Hematopoietic multipotent progenitor cell treated with erythropoietin and hydrocortisone succinate and interleukin-3 and kit ligand, for 4 days (in vitro differentiated cells): Measurements from ENCODE around the gene GPR107.
"Not testable (repeated sequence)": the region's sequence is repeated elsewhere in the genome, so short reads cannot be mapped to it uniquely, and the experiment has no call there.

ENCODE experiments used
- DNase-seq: peaks from one replicate; pipeline ENCODE4 v3.0.0-alpha.2; 2015

The GPR107 gene

DNA sequence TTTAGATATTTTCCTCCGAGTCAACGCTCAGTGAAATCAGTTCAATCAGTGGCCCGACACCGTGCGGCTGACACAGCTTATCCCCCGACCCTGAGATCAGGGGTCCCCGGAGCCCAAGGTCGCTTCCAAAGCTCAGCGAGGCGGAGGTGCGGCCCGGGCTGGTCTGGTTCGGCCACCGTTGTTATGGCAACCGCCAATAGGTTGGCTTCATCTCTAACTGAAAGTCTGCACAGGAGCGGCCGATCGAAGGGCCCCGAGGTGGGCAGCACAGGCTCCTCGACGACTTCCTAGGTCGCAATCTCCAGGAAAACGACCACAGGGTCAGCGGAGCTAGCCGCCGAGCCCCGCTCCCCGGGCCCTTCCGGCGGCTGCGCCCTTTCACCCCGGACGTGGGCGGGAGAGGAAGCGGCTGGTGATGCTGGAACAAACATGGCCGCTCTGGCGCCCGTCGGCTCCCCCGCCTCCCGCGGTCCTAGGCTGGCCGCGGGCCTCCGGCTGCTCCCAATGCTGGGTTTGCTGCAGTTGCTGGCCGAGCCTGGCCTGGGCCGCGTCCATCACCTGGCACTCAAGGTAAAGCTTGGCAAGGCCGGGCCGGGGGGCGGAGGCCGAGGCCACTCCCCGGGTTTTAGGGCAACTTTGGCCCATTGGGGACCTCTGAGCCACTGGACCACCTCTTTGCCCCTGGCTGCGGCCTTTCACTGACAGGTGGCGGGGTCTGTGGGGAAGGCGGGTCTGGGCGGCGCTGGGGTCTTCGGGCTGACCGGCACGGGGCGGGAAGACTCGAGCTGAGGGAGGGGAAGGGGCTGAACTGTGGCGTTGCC, at the start of gene GPR107:
TSS of gene GPR107 (plus strand) at position 403 of the 821 bp plus-strand sequence. CDS start at position 430, 27 bp downstream.
- peak; percentile 88 for DNase-seq

DNA sequence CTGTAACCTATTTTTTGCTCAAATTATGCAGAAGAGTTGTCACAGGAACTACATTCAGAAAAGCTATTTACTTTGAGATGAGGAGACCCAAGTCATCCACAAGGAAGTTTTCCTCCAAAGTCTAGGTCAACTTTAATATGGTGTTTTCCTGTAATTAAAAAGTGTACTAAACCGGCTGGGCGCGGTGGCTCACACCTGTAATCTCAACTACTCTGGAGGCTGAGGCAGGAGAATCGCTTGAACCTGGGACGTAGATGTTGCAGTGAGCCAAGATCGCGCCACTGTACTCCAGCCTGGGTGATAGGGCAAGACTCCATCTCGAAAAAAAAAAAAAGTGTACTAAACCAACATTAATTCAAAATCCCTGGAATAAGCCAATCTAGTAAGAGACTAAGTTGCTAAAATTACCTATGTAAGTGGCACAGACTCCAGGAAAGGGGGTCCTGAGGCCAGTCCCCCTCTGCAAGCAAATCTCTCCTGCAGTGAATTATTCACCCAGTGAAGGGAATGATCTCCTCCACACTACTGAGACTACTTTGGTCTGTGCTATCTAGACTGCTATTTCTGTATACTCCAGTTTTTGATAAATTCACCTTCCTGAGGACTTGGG, 49.7 kb upstream of the GPR107 start:
- DNase-seq: no peak

DNA sequence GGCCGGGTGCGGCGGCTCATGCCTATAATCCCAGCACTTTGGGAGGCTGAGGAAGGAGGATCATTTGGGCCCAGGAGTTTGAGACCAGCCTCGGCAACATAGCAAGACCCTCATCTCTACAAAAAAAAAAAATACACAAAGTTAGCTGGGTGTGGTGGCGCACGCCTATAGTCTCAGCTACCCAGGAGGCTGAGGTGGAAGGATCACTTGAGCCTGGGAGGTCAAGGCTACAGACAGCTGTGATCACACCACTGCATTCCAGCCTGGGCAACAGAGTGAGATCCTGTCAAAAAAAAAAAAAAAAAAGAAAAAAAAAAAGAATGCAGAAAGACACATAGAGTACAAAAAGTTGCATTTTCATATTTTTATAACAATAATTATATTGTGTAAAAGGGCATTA, 46.8 kb upstream of the GPR107 start:
- DNase-seq: not testable (repeated sequence)

DNA sequence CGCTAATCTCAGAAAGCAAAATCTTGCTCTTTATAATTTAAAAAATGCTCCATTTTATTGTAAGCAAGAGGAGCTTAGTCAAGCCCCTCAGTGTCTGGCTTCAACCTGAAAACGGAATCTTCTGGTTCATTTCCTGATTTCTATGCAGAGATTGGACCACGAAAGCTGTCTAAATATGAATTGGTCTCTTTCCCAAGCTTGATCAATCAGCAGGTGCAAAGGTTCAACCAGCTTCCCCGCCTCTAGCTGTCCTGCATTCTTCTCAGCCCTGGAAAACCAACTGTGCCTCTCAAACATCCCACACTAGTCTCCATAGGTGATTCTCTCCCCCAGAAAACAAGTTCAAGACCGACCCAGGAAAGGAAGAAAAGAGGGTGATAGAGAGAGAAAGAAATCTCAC, 45.2 kb upstream of the GPR107 start:
- DNase-seq: no peak

DNA sequence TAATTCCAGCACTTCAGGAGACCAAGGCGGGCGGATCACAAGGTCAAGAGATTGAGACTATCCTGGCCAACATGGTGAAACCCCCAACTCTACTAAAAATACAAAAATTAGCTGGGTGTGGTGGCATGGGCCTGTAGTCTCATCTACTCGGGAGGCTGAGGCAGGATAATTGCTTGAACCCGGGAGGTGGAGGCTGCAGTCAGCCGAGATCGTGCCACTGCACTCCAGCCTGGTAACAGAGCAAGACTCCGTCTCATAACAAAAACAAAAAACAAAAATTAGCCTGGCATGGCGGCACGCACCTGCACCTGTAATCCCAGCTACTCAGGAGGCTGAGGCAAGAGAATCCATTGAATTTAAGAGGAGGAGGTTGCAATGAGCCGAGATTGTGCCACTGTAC, 44.2 kb upstream of the GPR107 start:
- DNase-seq: not testable (repeated sequence)

DNA sequence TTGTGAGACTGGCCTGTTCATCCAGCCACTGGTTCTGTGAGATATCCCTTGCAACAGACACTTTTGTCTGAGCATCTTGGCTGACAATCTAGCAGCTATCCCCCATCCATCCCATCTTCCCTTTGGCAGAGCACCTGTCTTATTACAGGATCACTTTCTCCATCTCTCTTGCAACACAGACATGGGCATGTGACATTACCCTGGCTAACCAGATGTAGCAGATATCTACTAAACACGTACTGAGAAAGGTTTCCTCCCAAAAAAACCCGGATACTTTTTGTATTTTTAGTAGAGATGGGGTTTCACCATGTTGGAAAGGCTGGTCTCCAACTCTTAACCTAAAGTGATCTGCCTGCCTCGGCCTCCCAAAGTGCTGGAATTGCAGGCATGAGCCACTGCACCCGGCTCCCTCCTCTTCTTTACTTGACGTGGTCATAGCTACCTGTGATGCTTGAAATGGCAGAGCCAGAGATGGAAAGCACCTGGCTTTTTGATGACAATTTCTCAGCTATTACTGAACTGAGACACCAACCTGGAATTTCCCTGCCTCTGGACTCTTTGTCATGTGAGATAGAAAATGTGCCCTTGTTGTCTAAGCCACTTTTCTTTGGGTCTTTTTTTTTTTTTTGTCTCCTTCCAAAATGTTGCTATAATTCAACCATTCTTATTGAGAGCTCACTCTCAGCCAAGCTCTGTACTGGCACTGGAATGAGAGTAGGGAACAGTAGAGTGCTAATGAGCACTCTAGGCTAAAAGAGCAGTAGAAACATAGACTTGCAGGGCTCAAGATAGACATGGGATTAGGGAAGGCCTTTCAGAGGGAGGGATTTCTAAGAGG, 43.3 kb upstream of the GPR107 start:
- no peak for DNase-seq

DNA sequence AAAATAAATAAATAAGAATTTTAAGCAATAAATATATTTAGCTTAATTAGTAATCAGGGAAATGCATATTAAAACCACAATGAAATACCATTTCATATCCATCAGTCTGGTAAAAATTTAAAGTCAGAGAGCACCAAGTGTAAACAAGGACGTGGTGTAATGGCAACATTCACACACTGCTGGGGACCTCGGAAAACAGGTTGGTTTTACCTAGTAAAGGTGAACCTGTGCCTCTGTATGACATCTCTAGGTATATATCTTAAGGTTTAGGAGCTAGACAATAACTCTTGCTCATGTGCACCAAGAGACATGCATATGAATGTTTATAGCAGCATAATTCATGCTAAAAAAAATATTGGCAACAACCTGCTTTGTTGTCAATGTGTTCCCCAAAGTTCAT, 40.4 kb upstream of the GPR107 start:
- no peak for DNase-seq

DNA sequence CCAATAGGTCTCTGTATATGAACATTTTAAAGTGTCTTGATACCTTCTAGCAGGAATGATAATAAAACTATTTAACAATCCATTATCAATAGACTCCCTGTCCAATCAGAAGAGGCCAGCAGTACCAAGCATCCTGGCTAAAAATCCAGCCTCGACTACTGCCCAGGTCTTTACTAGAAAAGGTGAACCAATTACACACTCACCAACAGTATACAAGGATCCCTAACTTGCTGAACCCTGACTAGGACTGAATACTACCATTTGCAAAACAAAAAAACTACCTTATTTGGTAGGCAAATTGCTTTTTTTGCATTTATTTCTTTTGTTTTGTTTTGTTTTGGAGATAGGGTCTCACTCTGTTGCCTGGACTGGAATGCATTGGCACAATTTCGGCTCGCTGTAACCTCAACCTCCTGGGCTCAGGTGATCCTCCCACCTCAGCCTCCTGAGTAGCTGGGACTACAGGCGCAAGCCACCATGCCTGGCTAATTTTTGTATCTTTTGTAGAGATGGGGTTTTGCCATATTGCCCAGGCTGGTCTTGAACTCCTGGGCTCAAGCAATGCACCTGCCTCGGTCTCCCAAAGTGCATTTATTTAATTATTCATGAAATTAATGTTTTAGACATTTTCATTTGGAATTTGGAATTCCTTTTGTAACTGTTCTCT, 38.2 kb upstream of the GPR107 start:
- DNase-seq: no peak

DNA sequence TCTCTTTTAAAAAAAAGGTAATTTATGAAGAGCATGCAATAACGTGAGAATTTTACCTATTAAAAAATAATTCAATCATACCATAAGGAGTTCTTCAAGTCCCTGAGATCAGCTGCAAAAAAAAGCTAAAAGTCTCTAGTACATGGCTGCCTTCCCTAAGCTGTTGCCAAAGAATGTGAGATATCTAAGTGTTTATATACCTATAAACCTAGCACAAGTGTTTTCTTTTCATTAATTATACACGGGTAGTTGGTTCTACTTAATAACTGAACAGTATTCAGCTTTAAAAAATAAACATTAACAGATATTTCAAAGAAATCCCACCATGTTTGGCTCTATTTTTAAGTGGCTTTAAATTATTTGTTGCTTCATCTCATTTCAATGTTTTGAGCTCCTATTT, 36.6 kb upstream of the GPR107 start:
- DNase-seq: no peak

DNA sequence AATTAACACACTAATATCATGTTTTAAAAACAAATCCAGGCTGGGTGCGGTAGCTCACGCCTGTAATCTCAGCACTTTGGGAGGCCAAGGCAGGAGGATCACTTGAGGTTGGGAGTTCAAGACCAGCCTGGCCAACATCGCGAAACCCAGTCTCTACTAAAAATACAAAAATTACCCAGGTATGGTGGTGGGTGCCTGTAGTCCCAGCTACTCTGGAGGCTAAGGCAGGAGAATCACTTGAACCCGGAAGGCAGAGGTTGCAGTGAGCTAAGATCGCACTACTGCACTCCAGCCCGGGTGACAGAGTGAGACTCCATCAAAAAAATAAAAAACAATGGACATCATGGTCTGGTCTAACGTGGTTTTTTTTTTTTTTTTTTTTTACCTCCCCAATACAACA, 36.2 kb upstream of the GPR107 start:
- DNase-seq: not testable (repeated sequence)

DNA sequence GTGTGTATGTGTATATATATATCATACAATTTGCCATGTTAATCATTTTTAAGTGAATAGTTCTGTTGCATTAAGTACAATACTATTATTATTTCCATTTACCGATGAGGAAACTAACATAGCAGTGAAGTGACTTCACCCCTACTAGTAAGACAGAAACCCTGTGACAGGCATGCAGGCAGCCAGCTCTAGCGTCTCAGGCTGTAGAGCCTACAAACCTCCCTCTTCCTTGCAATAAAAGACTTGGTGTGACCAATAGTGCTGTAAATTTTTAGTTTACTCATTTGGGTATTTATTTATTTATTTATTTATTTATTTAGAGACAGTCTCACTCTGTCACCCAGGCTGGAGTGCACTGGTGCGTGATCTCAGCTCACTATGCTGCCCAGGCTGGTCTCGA, 35.4 kb upstream of the GPR107 start:
- no peak for DNase-seq

DNA sequence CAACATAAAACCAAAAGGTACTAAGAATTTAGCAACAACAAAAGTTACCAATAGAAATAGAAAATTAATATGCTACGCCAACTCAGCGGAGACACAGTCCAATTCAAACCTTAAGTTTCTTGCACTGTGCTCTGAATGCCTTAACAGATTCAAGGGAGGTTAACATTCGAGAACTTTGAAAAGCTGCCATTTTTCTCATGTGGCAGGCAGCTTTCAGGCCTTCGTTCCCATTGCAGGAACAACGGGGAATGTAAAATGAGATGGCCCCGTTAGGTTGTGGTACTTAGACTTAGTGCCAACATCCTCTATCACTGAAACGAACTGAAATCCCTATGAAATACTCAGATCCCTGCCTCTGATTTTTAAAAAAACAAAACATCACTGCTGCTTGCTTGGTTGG, 33.1 kb upstream of the GPR107 start:
- DNase-seq: no peak

DNA sequence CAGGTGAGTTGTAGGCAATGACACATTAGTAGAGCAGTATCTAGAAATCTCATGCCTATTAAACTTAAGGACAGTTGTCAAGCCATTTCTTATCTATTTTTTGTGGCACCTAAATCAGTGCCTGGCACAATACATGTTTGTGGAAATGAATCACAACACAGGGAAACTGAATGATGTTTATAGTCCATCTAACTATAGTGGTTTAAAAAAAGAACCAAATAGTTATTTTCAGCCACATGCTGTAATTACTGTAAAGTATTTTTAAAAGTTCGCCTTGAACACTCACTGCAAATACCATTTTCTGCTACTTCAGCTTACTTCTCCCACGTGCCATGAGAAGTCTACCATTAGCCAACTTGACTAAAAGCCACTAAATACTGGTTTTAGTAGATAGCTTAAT, 32.6 kb upstream of the GPR107 start:
- no peak for DNase-seq

DNA sequence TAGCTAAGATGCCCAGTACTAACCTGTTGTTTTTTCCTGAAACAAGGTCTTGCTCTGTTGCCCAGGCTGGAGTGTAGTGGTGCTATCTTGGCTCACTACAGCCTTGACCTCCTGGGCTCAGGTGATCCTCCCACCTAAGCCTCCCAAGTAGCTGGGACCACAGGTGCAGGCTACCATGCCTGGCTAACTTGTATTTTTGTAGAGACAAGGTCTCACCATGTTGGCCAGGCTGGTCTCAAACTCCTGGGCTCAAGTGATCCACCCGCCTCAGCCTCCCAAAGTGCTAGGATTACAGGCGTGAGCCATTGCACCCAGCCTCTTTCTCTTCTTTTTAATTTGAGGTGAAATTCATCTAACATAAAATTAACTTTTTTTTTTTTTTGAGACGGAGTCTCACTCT, 31.9 kb upstream of the GPR107 start:
- DNase-seq: not testable (repeated sequence)

DNA sequence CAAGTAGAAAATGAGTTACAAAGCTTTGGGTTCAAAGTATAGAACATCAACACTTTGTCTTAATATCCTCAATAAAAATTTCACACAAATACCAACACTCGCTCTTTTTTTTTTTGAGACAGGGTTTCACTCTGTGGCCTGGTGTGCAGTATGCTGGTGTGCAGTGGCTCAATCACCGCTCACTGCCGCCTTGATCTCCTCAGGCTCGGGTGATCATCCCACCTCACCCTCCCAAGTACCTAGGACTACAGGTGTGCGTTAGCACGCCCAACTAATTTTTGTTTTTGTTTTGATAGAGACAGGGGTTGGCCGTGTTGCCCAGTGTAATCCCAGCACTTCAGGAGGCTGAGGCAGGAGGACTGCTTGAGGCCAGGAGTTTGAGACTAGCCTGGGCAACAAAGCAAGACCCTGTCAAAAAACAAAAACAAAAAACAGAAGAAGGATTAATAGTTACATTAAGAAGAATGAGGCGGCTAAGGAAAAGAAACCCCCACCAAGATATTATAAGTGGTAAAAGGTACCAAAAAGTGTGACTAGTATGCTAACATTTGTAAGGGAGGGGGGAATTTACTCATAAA, 31.1 kb upstream of the GPR107 start:
- DNase-seq: no peak

DNA sequence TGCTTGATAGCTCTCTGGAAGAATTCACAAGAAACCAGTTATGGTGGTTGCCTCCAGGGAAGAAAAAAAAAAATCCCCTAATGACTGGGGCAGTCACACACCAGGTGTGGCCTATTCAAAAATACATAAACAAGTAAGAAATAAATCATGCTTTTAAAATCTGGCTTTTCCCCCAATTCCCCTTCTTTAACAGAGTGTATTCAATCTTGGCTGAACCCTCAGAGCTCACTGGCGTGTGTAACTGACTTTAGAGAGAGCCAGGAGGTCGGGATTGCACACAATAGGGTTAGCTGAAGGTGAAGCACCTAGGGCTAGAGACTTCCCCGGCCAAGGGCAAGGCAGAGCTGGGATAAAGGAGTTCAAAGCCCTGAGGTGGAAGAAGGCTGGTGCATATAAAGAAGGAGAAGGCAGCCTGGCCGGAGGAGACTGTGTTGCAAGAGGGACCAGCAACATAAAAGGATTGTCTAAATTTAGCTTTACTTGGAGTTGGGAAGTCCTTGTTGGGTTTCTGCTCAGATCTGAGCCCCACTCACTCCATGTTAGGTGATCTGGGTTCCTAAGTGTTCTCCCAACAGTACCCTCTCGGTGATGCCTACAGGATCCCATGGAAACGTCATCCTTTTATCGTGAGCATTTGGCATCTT, 30.4 kb upstream of the GPR107 start:
- DNase-seq: no peak

DNA sequence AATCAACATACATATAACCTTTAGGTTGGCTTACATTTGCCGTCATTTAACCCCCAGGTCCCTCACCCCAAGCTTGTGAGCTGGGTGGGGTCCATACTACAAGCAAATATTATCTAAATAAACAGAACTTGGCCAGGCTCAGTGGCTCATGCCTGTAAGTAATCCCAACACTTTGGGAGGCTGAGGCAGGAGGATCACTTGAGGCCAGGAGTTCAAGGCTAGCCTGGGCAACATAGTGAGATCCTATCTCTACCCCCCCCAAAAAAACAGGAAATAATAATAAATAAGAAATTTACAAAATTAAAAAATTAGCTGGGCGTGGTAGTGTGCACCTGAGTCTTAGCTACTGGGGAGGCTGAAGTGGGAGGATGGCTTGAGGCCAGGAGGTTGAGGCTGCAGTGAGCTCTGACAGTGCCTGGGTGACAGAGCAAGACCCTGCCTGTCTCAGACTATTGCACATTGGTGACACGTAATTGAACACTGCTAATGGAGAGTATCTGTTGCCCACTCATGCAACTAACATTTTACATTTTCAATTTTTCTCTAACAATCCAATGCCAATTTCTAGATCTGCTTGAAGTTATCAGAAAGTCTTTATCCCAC, 29.6 kb upstream of the GPR107 start:
- DNase-seq: no peak

DNA sequence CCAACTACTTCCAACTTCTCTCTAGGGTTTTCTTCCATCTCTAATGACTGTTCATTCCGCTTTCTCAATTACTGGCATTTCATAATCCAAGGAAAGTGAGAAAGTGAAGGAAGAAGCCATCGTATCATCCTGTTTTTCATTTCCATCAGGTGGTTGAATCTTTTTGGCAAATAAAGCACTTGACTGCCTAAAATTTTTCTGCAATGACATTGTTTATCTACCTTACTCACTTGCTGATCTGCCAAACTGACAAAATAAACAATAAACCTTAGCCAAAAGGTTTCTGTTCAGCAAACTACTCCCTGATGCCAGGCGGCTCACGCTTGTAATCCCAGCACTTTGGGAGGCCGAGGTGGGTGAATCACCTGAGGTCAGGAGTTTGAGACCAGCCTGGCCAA, 29.1 kb upstream of the GPR107 start:
- no peak for DNase-seq

DNA sequence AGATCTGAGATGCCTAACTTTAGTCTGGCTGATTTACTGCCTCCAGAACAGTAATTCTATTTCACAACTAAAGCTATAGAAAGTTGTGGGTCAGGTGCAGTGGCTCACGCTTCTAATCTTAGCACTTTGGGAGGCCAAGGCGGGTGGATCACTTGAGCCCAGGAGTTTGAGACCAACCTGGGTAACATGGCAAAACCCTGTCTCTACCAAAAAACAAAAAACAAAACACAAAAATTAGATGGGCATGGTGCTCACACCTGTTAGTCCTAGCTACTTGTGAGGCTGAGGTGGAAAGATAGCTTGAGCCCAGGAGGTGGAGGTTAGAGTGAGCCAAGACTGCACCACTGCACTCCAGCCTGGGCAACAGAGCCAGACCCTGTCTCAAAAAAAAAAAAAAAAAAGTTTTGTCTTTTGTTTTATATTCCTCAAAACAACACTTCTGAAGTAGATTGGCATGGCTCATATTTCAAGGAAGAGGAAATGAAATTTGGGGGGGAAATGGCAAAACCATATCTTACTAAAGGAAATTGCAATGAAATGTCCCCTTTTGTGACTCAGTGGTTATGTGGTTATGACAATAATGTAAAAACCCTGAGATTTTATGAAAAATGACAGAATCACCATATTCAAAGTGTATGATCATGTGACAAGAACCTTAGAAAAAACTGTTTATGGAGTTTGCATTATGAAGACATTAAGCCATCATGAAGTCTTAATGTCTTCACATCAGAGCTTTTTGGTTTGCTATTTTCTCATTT, 26.9 kb upstream of the GPR107 start:
- no peak for DNase-seq

DNA sequence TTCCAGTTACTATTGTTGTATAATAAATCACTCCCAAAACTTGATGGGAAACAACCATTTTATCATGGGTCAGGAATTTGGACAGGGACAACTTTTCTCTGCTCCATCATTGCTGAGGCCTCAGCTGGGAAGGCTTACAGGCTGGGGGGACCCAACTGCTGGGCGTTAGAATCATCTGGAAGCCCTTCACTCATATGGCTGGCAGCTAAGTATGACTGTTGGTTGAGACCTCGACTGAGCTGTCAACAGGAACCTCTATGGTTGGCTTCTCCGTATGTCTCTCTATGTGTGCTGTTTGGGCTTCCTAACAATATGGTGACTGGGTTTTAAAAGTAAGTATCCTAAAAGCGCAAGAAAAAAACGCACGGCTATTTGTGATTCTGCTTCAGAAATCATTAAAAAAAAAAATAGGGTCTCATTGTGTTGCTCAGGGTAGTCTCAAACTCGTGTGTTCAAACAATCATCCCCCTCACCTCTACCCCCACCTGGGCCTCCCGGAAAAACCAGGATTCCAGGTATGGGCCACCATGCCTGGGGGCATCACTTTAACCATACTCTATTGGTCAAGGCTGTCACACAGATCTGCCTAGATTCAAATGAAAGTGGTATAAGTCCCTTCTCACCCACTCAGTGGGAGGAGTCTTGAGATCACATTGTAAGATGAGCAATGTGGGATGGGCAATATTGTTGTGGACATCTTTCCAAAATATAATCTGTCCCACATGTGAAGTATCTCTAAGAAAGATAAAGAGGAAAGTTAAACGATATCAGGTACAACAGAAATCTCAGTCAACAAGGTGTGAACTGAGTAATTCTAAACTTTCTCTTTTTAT, 26.0 kb upstream of the GPR107 start:
- no peak for DNase-seq
